Measurements from ENCODE around the gene WDR45B.
A peak's percentile ranks its signal among the peaks of the same experiment; 100 is the strongest.
"Not testable (repeated sequence)": the region's sequence is repeated elsewhere in the genome, so short reads cannot be mapped to it uniquely, and the experiment has no call there.

WDR45B gene

GRCh38 chr17:82592767-82593589 lies 55.3 kb downstream of the WDR45B start:
- peak; percentile 88 for DNase-seq
- in situ Hi-C loops (cut with MboI; ENCODE audit: low pct_unique_long_range_greater_than_20kb, low sequenced_read_pairs), result loop anchor here (25.0 kb wide), 1 partner anchor 106 kb away; no protein-coding TSS in a partner anchor

- in situ Hi-C loops (cut with MboI; ENCODE audit: low pct_unique_long_range_greater_than_20kb, low sequenced_read_pairs), result loop anchor here (25.0 kb wide), 1 partner anchor 105 kb away; no protein-coding TSS in a partner anchor
- DNase-seq, result peak; percentile 12
Observed at GRCh38 chr17:82592289-82592766, 55.9 kb downstream of the WDR45B start.

- DNase-seq, result no peak
- in situ Hi-C loops (cut with MboI; ENCODE audit: low pct_unique_long_range_greater_than_20kb, low sequenced_read_pairs), result loop anchor here (25.0 kb wide), 1 partner anchor 104 kb away; no protein-coding TSS in a partner anchor
Observed at GRCh38 chr17:82590881-82591539, 57.2 kb downstream of the WDR45B start.

GRCh38 chr17:82590216-82590615 lies 58.0 kb downstream of the WDR45B start:
- in situ Hi-C loops (cut with MboI; ENCODE audit: low pct_unique_long_range_greater_than_20kb, low sequenced_read_pairs), result loop anchor here (25.0 kb wide), 1 partner anchor 103 kb away; no protein-coding TSS in a partner anchor
- DNase-seq, result no peak

GRCh38 chr17:82589851-82590180 lies 58.4 kb downstream of the WDR45B start:
- no peak for DNase-seq
- in situ Hi-C loops (cut with MboI; ENCODE audit: low pct_unique_long_range_greater_than_20kb, low sequenced_read_pairs), result loop anchor here (25.0 kb wide), 1 partner anchor 103 kb away; no protein-coding TSS in a partner anchor

GRCh38 chr17:82588266-82589175 lies 59.7 kb downstream of the WDR45B start:
- in situ Hi-C loops (cut with MboI; ENCODE audit: low pct_unique_long_range_greater_than_20kb, low sequenced_read_pairs), result loop anchor here (25.0 kb wide), 1 partner anchor 101 kb away; no protein-coding TSS in a partner anchor
- DNase-seq, result no peak

- in situ Hi-C loops (cut with MboI; ENCODE audit: low pct_unique_long_range_greater_than_20kb, low sequenced_read_pairs), result loop anchor here (25.0 kb wide), 1 partner anchor 100 kb away; no protein-coding TSS in a partner anchor
- peak; percentile 42 for DNase-seq
Observed at GRCh38 chr17:82587234-82588086, 60.8 kb downstream of the WDR45B start.

- no peak for DNase-seq
- in situ Hi-C loops (cut with MboI; ENCODE audit: low pct_unique_long_range_greater_than_20kb, low sequenced_read_pairs), result loop anchor here (25.0 kb wide), 1 partner anchor 99 kb away; no protein-coding TSS in a partner anchor
Observed at GRCh38 chr17:82586576-82587233, 61.5 kb downstream of the WDR45B start.

- not testable (repeated sequence) for DNase-seq
- in situ Hi-C loops (cut with MboI; ENCODE audit: low pct_unique_long_range_greater_than_20kb, low sequenced_read_pairs), result loop anchor here (25.0 kb wide), 1 partner anchor 99 kb away; no protein-coding TSS in a partner anchor
Observed at GRCh38 chr17:82585935-82586575, 62.2 kb downstream of the WDR45B start.

GRCh38 chr17:82583720-82584234 lies 64.5 kb downstream of the WDR45B start:
- DNase-seq, result no peak
- in situ Hi-C loops (cut with MboI; ENCODE audit: low pct_unique_long_range_greater_than_20kb, low sequenced_read_pairs), result loop anchor here (25.0 kb wide), 1 partner anchor 96 kb away; no protein-coding TSS in a partner anchor

- in situ Hi-C loops (cut with MboI; ENCODE audit: low pct_unique_long_range_greater_than_20kb, low sequenced_read_pairs), result loop anchor here (25.0 kb wide), 1 partner anchor 95 kb away; no protein-coding TSS in a partner anchor
- no peak for DNase-seq
Observed at GRCh38 chr17:82582709-82583108, 65.5 kb downstream of the WDR45B start.

GRCh38 chr17:82582213-82582612 lies 66.0 kb downstream of the WDR45B start:
- no peak for DNase-seq

GRCh38 chr17:82579969-82580368 lies 68.3 kb downstream of the WDR45B start:
- in situ Hi-C loops (cut with MboI; ENCODE audit: low pct_unique_long_range_greater_than_20kb, low sequenced_read_pairs), result loop anchor here (25.0 kb wide), 1 partner anchor 93 kb away; no protein-coding TSS in a partner anchor
- not testable (repeated sequence) for DNase-seq

More at GRCh38 chr17:82582213-82582612, 66.0 kb downstream of the WDR45B start:
- in situ Hi-C loops (cut with MboI; ENCODE audit: low pct_unique_long_range_greater_than_20kb, low sequenced_read_pairs), result loop anchor here (25.0 kb wide), 1 partner anchor 95 kb away; no protein-coding TSS in a partner anchor

GRCh38 chr17:82577300-82577699 lies 70.9 kb downstream of the WDR45B start:
- in situ Hi-C loops (cut with MboI; ENCODE audit: low pct_unique_long_range_greater_than_20kb, low sequenced_read_pairs), result loop anchor here (25.0 kb wide), 1 partner anchor 90 kb away; no protein-coding TSS in a partner anchor
- DNase-seq, result no peak

- in situ Hi-C loops (cut with MboI; ENCODE audit: low pct_unique_long_range_greater_than_20kb, low sequenced_read_pairs), result loop anchor here (25.0 kb wide), 1 partner anchor 88 kb away; no protein-coding TSS in a partner anchor
- not testable (repeated sequence) for DNase-seq
Observed at GRCh38 chr17:82575581-82576221, 72.5 kb downstream of the WDR45B start.

GRCh38 chr17:82574041-82574440 lies 74.2 kb downstream of the WDR45B start:
- no peak for DNase-seq
- in situ Hi-C loops (cut with MboI; ENCODE audit: low pct_unique_long_range_greater_than_20kb, low sequenced_read_pairs), result no loop called here
